A673 (cell line): ENCODE measurements around the gene GPR183. TPM values are rescaled to one million over a fixed set of nuclear protein-coding genes. Genes with fewer than 3 reads are reported as not detected.
"Not testable (repeated sequence)": the region's sequence is repeated elsewhere in the genome, so short reads cannot be mapped to it uniquely, and the experiment has no call there.

Experiments used
- BruUV-seq: library from RNA; stranded (reverse); fragments of 400-500 nt; replicated peaks from 2 replicates; lab custom pipeline; 2021; lab: Mats Ljungman, UMichigan
- CTCF ChIA-PET: fragments of 300-600 bp; sonication (Branson Sonifier 250); formaldehyde crosslinking; loops from one replicate; lab custom pipeline; 2022; ENCODE audit warnings: antibody characterized with exemption; lab: Charles Lee
- POLR2A ChIA-PET: fragments of 300-600 bp; sonication (Branson Sonifier 250); formaldehyde crosslinking; loops from one replicate; lab custom pipeline; 2022; ENCODE audit warnings: antibody characterized with exemption; ENCODE audit not compliant: low non-redundant PET; lab: Charles Lee
- DNase-seq: peaks from one replicate; pipeline ENCODE4 v3.0.0-alpha.2; 2015; ENCODE audit warnings: low spot score
- H3K27ac ChIP-seq: fragments of 200-600 bp; sonication (generic); 2 replicates; pipeline ENCODE4 v1.5.1; 2016; ENCODE audit warnings: mixed run types, low read depth, mild to moderate bottlenecking, mixed read lengths, antibody characterized with exemption, low read length; ENCODE audit not compliant: poor library complexity, severe bottlenecking
- H3K27me3 ChIP-seq: fragments of 200-600 bp; sonication (generic); replicated peaks from 2 replicates; pipeline ENCODE4 v1.6.1; 2017; ENCODE audit warnings: mixed run types, low read depth, mild to moderate bottlenecking, mixed read lengths, antibody characterized with exemption, low read length; ENCODE audit not compliant: insufficient read depth, poor library complexity
- H3K36me3 ChIP-seq: fragments of 200-600 bp; sonication (generic); 2 replicates; pipeline ENCODE4 v1.6.1; 2016; ENCODE audit warnings: mixed run types, mild to moderate bottlenecking, mixed read lengths, antibody characterized with exemption, low read length; ENCODE audit not compliant: insufficient read depth, poor library complexity, severe bottlenecking
- H3K4me1 ChIP-seq: fragments of 200-600 bp; sonication (generic); 2 replicates; pipeline ENCODE4 v1.6.1; 2017; ENCODE audit warnings: mixed run types, mild to moderate bottlenecking, mixed read lengths, antibody characterized with exemption, low read length; ENCODE audit not compliant: insufficient read depth, poor library complexity, severe bottlenecking
- H3K4me3 ChIP-seq: fragments of 200-600 bp; sonication (generic); 2 replicates; pipeline ENCODE4 v1.5.1; 2016; ENCODE audit warnings: low read depth, mixed run types, mild to moderate bottlenecking, mixed read lengths, low read length; ENCODE audit not compliant: poor library complexity, severe bottlenecking
- H3K9me3 ChIP-seq: fragments of 200-600 bp; sonication (generic); 2 replicates; pipeline ENCODE4 v1.6.1; 2016; ENCODE audit warnings: mixed run types, low read depth, mild to moderate bottlenecking, mixed read lengths, antibody characterized with exemption, low read length; ENCODE audit not compliant: poor library complexity, severe bottlenecking
- EZH2 ChIP-seq: fragments of 200-600 bp; sonication (generic); IDR thresholded peaks from 2 replicates; pipeline ENCODE4 v1.6.1; 2017; ENCODE audit warnings: borderline replicate concordance, low read depth, mild to moderate bottlenecking, mixed read lengths, antibody characterized with exemption, low read length; ENCODE audit not compliant: poor library complexity, severe bottlenecking
- intact Hi-C: fragments of 100-400 bp; cut with micrococcal nuclease; formaldehyde crosslinking; loops from one replicate; pipeline ENCODE4 v1.10.0; 2022; ENCODE audit not compliant: unreplicated experiment
- total RNA-seq: library from RNA; stranded (reverse); gene quantifications from 2 replicates; pipeline ENCODE4 v1.2.3, GENCODE V29; 2021
- TF ChIP-seq, protein P1 (sequence below): fragments of 300-800, 200-600 bp; sonication (generic); conservative IDR thresholded peaks from 2 replicates; pipeline ENCODE4 v1.5.1; 2017; ENCODE audit warnings: low read depth, mild to moderate bottlenecking, antibody characterized with exemption, low read length, moderate library complexity, mixed read lengths

GPR183 gene
- total RNA-seq, 1 experiment from 2014 or later: not detected

DNA sequence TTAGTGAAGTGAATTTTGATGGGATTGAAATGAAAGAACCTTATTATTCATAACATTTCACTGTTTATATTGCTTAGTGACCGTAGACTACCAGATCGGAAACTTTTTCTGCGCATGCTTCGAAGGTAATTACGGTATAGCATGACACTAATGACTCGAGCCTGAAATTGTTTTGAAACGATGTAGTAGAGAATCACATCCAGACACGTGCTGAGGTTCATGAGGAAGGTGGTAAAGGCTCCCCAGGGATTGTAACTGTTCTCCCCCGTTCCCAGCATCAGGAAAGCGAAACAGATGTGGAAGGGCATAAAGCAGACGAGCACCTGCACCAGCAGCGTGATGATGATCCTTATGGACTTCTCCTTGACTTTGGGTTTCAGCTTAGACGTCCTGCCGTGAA is 52.4 kb downstream of the GPR183 start:
- Histone ChIP-seq H3K4me1 (peaks cover 8% of the 10 kb centered on the region), H3K36me3 (peaks cover 4% of the 10 kb centered on the region), H3K4me3 (no peak overlapping the region), H3K27ac (no peak overlapping the region), H3K27me3 (no peaks in the 10 kb centered on the region), H3K9me3 (no peaks in the 10 kb centered on the region)
- ChIA-PET CTCF (no interaction called here), POLR2A (no interaction called here)
- no peak for DNase-seq
- TF ChIP-seq, protein P1, sequence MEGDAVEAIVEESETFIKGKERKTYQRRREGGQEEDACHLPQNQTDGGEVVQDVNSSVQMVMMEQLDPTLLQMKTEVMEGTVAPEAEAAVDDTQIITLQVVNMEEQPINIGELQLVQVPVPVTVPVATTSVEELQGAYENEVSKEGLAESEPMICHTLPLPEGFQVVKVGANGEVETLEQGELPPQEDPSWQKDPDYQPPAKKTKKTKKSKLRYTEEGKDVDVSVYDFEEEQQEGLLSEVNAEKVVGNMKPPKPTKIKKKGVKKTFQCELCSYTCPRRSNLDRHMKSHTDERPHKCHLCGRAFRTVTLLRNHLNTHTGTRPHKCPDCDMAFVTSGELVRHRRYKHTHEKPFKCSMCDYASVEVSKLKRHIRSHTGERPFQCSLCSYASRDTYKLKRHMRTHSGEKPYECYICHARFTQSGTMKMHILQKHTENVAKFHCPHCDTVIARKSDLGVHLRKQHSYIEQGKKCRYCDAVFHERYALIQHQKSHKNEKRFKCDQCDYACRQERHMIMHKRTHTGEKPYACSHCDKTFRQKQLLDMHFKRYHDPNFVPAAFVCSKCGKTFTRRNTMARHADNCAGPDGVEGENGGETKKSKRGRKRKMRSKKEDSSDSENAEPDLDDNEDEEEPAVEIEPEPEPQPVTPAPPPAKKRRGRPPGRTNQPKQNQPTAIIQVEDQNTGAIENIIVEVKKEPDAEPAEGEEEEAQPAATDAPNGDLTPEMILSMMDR: no peak
- no peak for TF ChIP-seq EZH2
- intact Hi-C loops: no loop called here
- no TSS peak for BruUV-seq

DNA sequence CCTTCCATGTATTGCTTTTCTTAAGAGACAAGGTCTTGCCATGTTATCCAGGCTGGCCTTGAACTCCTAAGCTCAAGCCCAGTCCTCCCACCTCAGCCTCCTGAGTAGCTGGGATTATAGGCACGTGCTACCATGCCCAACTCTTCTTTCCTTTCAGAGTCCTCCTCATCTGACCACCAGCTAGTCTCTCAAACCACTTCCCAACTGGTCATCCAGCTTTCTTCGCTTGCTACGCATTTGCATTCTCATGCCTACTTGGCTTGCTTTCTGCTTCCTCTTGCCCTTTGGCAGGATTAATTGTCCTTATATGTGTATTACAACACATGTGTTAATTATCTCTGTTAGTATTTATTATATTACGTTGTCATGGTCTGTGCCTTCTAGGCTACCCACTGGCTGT is 55.3 kb downstream of the GPR183 start:
- ChIA-PET POLR2A (no interaction called here), CTCF (no interaction called here)
- Histone ChIP-seq H3K9me3 (no peaks in the 10 kb centered on the region), H3K36me3 (peaks cover 4% of the 10 kb centered on the region), H3K4me1 (no peaks in the 10 kb centered on the region), H3K27ac (no peak overlapping the region), H3K27me3 (no peaks in the 10 kb centered on the region), H3K4me3 (no peak overlapping the region)
- DNase-seq: no peak
- intact Hi-C loops: no loop called here
- TF ChIP-seq, protein P1: no peak
- TF ChIP-seq EZH2: no peak
- no TSS peak for BruUV-seq

DNA sequence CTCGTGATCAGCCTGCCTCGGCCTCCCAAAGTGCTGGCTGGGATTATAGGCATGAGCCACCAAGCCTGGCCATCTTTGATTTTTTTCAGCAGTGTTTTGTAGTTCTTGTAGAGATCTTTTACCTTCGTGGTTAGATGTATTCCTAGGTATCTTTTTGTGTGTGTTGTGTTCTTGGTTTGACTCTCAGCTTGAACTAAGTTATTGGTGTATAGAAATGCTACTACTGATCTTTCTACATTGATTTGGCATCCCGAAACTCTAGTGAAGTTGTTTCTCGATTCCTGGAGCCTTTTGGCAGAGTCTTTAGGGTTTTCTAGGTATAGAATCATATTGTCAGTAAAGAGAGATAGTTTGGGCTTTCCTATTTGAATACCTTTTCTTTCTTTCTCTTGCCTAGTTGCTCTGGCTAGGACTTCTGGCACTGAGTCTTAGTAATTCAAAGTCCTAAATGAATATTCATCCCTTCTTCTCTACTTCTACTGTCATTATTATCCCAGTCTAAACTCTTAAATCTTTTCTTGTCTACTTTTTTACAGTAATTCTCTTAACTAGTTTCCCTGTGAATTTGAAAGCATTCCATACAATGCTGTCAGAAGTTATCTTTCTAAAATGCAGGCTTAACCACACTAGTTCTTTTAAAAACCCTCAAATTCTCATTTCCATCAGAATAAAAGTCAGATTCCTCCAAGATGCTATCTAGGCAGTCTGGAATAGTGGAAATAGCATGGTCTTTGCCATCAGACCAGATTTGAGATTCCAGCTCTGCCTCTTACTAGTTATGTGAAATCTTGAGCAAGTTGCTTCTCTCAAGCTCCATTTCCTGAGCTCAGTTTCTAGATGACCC is 56.0 kb downstream of the GPR183 start:
- POLR2A ChIA-PET: no interaction called here
- CTCF ChIA-PET: no interaction called here

DNA sequence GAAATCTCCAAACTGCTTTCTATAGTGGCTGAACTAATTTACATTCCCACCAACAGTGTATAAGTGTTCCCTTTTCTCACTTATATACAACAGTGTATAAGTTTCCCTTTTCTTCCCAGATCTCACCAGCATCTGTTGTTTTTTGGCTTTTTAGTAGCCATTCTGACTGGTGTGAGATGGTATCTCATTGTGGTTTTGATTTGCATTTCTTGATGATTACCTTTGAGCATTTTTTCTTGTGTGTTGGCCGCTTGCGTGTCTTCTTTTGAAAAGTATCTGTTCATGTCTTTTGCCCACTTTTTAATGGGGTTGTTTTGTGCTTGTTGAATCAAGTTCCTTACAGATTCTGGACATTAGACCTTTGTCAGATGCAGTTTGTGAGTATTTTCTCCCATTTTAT is 57.6 kb downstream of the GPR183 start:
- H3K4me3 ChIP-seq, BruUV-seq, H3K27ac ChIP-seq, DNase-seq, intact Hi-C loops, H3K36me3 ChIP-seq, H3K4me1 ChIP-seq, H3K27me3 ChIP-seq, POLR2A ChIA-PET, CTCF ChIA-PET, H3K9me3 ChIP-seq: not testable (repeated sequence)

More for the DNA sequence above, 56.0 kb downstream of the GPR183 start:
- no peak overlapping the region for H3K27ac ChIP-seq
- no TSS peak for BruUV-seq
- H3K4me1 ChIP-seq: no peaks in the 10 kb centered on the region
- no peak overlapping the region for H3K4me3 ChIP-seq
- peaks cover 4% of the 10 kb centered on the region for H3K36me3 ChIP-seq
- DNase-seq: no peak
- no peaks in the 10 kb centered on the region for H3K9me3 ChIP-seq
- H3K27me3 ChIP-seq: no peaks in the 10 kb centered on the region
- TF ChIP-seq EZH2: no peak
- intact Hi-C loops: no loop called here

DNA sequence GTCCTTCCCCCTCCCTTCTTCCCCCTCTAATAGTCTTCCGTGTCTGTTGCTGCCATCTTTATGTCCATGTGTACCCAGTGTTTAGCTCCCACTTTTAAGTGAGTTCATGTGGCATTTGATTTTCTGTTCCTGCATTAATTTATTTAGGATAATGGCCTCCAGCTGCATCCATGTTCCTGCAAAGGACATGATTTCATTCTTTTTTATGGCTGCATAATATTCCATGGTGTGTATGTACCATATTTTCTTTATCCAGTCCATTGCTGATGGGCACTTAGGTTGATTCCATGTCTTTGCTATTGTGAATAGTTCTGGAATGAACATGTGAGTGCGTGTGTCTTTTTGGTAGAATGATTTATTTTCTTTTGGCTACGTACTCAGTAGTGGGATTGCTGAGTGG is 58.0 kb downstream of the GPR183 start:
- H3K27me3 ChIP-seq, intact Hi-C loops, H3K36me3 ChIP-seq, DNase-seq, H3K9me3 ChIP-seq, H3K4me1 ChIP-seq, H3K4me3 ChIP-seq, POLR2A ChIA-PET, H3K27ac ChIP-seq, BruUV-seq, CTCF ChIA-PET: not testable (repeated sequence)
